Nephron (organoid): ENCODE measurements around the gene STAM2.

Experiments
- H3K27ac Mint-ChIP-seq, 3 experiments: 2 replicates each; pipeline ENCODE4 v1.8.0; 2020; ENCODE audit warnings: mixed read lengths in 3 of 3, mild to moderate bottlenecking in 2 of 3, moderate library complexity in 1 of 3
- H3K27me3 Mint-ChIP-seq: 2 replicates; pipeline ENCODE4 v1.8.0; 2021; ENCODE audit warnings: low read depth, mild to moderate bottlenecking, moderate library complexity, mixed read lengths
- H3K36me3 Mint-ChIP-seq: 2 replicates; pipeline ENCODE4 v1.8.0; 2020; ENCODE audit warnings: low read depth, mixed read lengths
- H3K4me1 Mint-ChIP-seq: 2 replicates; pipeline ENCODE4 v1.8.0; 2020; ENCODE audit warnings: mixed read lengths
- H3K4me3 Mint-ChIP-seq, 3 experiments: 2 replicates each; pipeline ENCODE4 v1.8.0; 2020; ENCODE audit warnings: mild to moderate bottlenecking in 3 of 3, mixed read lengths in 3 of 3, moderate library complexity in 2 of 3
- H3K9me3 Mint-ChIP-seq: 2 replicates; pipeline ENCODE4 v1.8.0; 2020; ENCODE audit warnings: mixed read lengths
- CTCF ChIP-seq, 3 experiments: fragments of 200-600 bp; sonication (generic); IDR thresholded peaks; one replicate each; pipeline ENCODE4 v1.5.0; 2021; ENCODE audit warnings: antibody characterized with exemption in 3 of 3; ENCODE audit not compliant: unreplicated experiment in 3 of 3

The STAM2 gene

GRCh38 chr2:152078023-152078422 is 97.5 kb downstream of the STAM2 start:
- Mint-ChIP-seq H3K4me3 (no peak overlapping the region), H3K27me3 (peaks cover 4% of the 10 kb centered on the region), H3K27ac (no peak overlapping the region), H3K9me3 (no peaks in the 10 kb centered on the region), H3K4me1 (peaks cover 8% of the 10 kb centered on the region), H3K36me3 (peaks cover 3% of the 10 kb centered on the region)
- no peak for TF ChIP-seq CTCF (IDR thresholded peaks at IDR 0.05; ENCODE audit: unreplicated experiment in 3 of 3)

- H3K9me3 Mint-ChIP-seq, result no peaks in the 10 kb centered on the region
- peaks cover 4% of the 10 kb centered on the region for H3K27me3 Mint-ChIP-seq
- TF ChIP-seq CTCF (IDR thresholded peaks at IDR 0.05; ENCODE audit: unreplicated experiment in 3 of 3), result no peak
- H3K36me3 Mint-ChIP-seq, result peaks cover 3% of the 10 kb centered on the region
- H3K27ac Mint-ChIP-seq, result no peak overlapping the region
- H3K4me1 Mint-ChIP-seq, result peaks cover 8% of the 10 kb centered on the region
- H3K4me3 Mint-ChIP-seq, result no peak overlapping the region
These were observed 100.0 kb downstream of the STAM2 start for GRCh38 chr2:152075461-152076050.

GRCh38 chr2:152072011-152072410 is 103.6 kb downstream of the STAM2 start:
- Mint-ChIP-seq H3K4me1 (peaks cover 8% of the 10 kb centered on the region), H3K9me3 (no peaks in the 10 kb centered on the region), H3K36me3 (peaks cover 3% of the 10 kb centered on the region), H3K27me3 (no peaks in the 10 kb centered on the region), H3K4me3 (no peak overlapping the region), H3K27ac (no peak overlapping the region)
- no peak for TF ChIP-seq CTCF (IDR thresholded peaks at IDR 0.05; ENCODE audit: unreplicated experiment in 3 of 3)

- no peak overlapping the region for H3K4me3 Mint-ChIP-seq
- no peaks in the 10 kb centered on the region for H3K27me3 Mint-ChIP-seq
- no peaks in the 10 kb centered on the region for H3K9me3 Mint-ChIP-seq
- TF ChIP-seq CTCF (IDR thresholded peaks at IDR 0.05; ENCODE audit: unreplicated experiment in 3 of 3), result no peak
- no peaks in the 10 kb centered on the region for H3K36me3 Mint-ChIP-seq
- peaks cover 8% of the 10 kb centered on the region for H3K4me1 Mint-ChIP-seq
- H3K27ac Mint-ChIP-seq, result no peak overlapping the region
These were observed 104.0 kb downstream of the STAM2 start for GRCh38 chr2:152071518-152071917.

GRCh38 chr2:152071092-152071491 is 104.5 kb downstream of the STAM2 start:
- peaks cover 8% of the 10 kb centered on the region for H3K4me1 Mint-ChIP-seq
- H3K36me3 Mint-ChIP-seq, result no peaks in the 10 kb centered on the region
- H3K9me3 Mint-ChIP-seq, result no peaks in the 10 kb centered on the region
- H3K27ac Mint-ChIP-seq, result no peak overlapping the region
- H3K4me3 Mint-ChIP-seq, result no peak overlapping the region
- H3K27me3 Mint-ChIP-seq, result peaks cover under 1% of the 10 kb centered on the region
- no peak for TF ChIP-seq CTCF (IDR thresholded peaks at IDR 0.05; ENCODE audit: unreplicated experiment in 3 of 3)

GRCh38 chr2:152068226-152068625 is 107.3 kb downstream of the STAM2 start:
- Mint-ChIP-seq H3K27me3 (peaks cover 3% of the 10 kb centered on the region), H3K36me3 (no peaks in the 10 kb centered on the region), H3K4me3 (no peak overlapping the region), H3K9me3 (no peaks in the 10 kb centered on the region), H3K4me1 (peaks cover 10% of the 10 kb centered on the region), H3K27ac (peak overlapping the region in 1 of 3 experiments; percentile 21)
- no peak for TF ChIP-seq CTCF (IDR thresholded peaks at IDR 0.05; ENCODE audit: unreplicated experiment in 3 of 3)
